ENCODE results near the gene SEC24B. TPM values are rescaled to one million over a fixed set of nuclear protein-coding genes. Genes with fewer than 3 reads are reported as not detected.
"Not testable (repeated sequence)": the region's sequence is repeated elsewhere in the genome, so short reads cannot be mapped to it uniquely, and the experiment has no call there.

Gene SEC24B
- total and polyA plus RNA-seq, 9 donors: 17.2 to 40.7 (median 33.8) TPM

GRCh38 chr4:109576462-109576861, 142.8 kb downstream of the SEC24B start:
- intact Hi-C loops (cut with DNase I): no loop called here
- H3K27ac ChIP-seq: no peak overlapping the region
- no peaks in the 10 kb centered on the region for H3K36me3 ChIP-seq
- H3K9me3 ChIP-seq: no peaks in the 10 kb centered on the region
- no peaks in the 10 kb centered on the region for H3K4me1 ChIP-seq (ENCODE audit: insufficient read depth)
- no peak overlapping the region for H3K4me3 ChIP-seq
- 76 to 88% (median 83%) methylated on average over 2 of the region's 2 CpGs for WGBS, 3 donors
- no peaks in the 10 kb centered on the region for H3K27me3 ChIP-seq
- no peak for DNase-seq
- TF ChIP-seq EP300 (IDR thresholded peaks at IDR 0.05) (no peak), POLR2A (IDR thresholded peaks at IDR 0.05) (no peak), CTCF (IDR thresholded peaks at IDR 0.05) (no peak)

GRCh38 chr4:109578846-109579245, 145.2 kb downstream of the SEC24B start:
- Histone ChIP-seq H3K27me3 (no peaks in the 10 kb centered on the region), H3K4me1 (ENCODE audit: insufficient read depth) (no peaks in the 10 kb centered on the region), H3K4me3 (no peak overlapping the region), H3K27ac (no peak overlapping the region), H3K36me3 (no peaks in the 10 kb centered on the region), H3K9me3 (no peaks in the 10 kb centered on the region)
- DNase-seq: no peak
- intact Hi-C loops (cut with DNase I): no loop called here
- 74 to 85% (median 81%) methylated on average over 3 of the region's 3 CpGs for WGBS, 3 donors
- no peak for TF ChIP-seq EP300 (IDR thresholded peaks at IDR 0.05)
- TF ChIP-seq POLR2A (IDR thresholded peaks at IDR 0.05): no peak
- no peak for TF ChIP-seq CTCF (IDR thresholded peaks at IDR 0.05)

- H3K4me3 ChIP-seq; intact Hi-C loops (cut with DNase I); H3K36me3 ChIP-seq; H3K27me3 ChIP-seq; H3K4me1 ChIP-seq (ENCODE audit: insufficient read depth); H3K27ac ChIP-seq; H3K9me3 ChIP-seq; DNase-seq: not testable (repeated sequence)
- WGBS, 3 donors: 97 to 100% (median 98%) methylated on average over 5 of the region's 5 CpGs
Observed at GRCh38 chr4:109579997-109580396, 146.4 kb downstream of the SEC24B start.

- Histone ChIP-seq H3K4me1 (ENCODE audit: insufficient read depth) (no peaks in the 10 kb centered on the region), H3K27ac (no peak overlapping the region), H3K4me3 (no peak overlapping the region), H3K9me3 (no peaks in the 10 kb centered on the region), H3K36me3 (no peaks in the 10 kb centered on the region), H3K27me3 (no peaks in the 10 kb centered on the region)
- intact Hi-C loops (cut with DNase I): no loop called here
- TF ChIP-seq CTCF (IDR thresholded peaks at IDR 0.05): no peak
- no peak for TF ChIP-seq POLR2A (IDR thresholded peaks at IDR 0.05)
- TF ChIP-seq EP300 (IDR thresholded peaks at IDR 0.05): no peak
- WGBS, 3 donors: 63 to 81% (median 70%) methylated on average over 4 of the region's 4 CpGs
- DNase-seq: no peak
Observed at GRCh38 chr4:109588176-109588575, 154.6 kb downstream of the SEC24B start.

GRCh38 chr4:109589119-109589518, 155.5 kb downstream of the SEC24B start:
- TF ChIP-seq EP300 (IDR thresholded peaks at IDR 0.05) (no peak), CTCF (IDR thresholded peaks at IDR 0.05) (no peak), POLR2A (IDR thresholded peaks at IDR 0.05) (no peak)
- 82 to 96% (median 87%) methylated on average over 2 of the region's 2 CpGs for WGBS, 3 donors
- no peak for DNase-seq
- H3K36me3 ChIP-seq: no peaks in the 10 kb centered on the region
- no peaks in the 10 kb centered on the region for H3K27me3 ChIP-seq
- H3K9me3 ChIP-seq: no peaks in the 10 kb centered on the region
- H3K4me3 ChIP-seq: no peak overlapping the region
- no peak overlapping the region for H3K27ac ChIP-seq
- H3K4me1 ChIP-seq (ENCODE audit: insufficient read depth): no peaks in the 10 kb centered on the region
- intact Hi-C loops (cut with DNase I): no loop called here

Measured in ovary (tissue), 9 donors.